Hindlimb muscle (tissue), 1 donor: ENCODE measurements around the gene ZBTB20. TPM values are rescaled to one million over a fixed set of nuclear protein-coding genes. Genes with fewer than 3 reads are reported as not detected.

Experiments
- DNase-seq: peaks from one replicate; pipeline ENCODE4 v3.0.0-alpha.2; 2013
- polyA plus RNA-seq: library from polyadenylated mRNA; unstranded; fragments of 120-200 nt; gene quantifications from one replicate; pipeline ENCODE4 v1.2.1, GENCODE V29; 2013; ENCODE audit not compliant: insufficient read length

ZBTB20 gene
- polyA plus RNA-seq, 1 donor, result 5.1 TPM

- DNase-seq, result peak; percentile 87
These were observed 522.4 kb downstream of the ZBTB20 start for GRCh38 chr3:114624571-114625181.

- peak; percentile 56 for DNase-seq
These were observed 523.0 kb downstream of the ZBTB20 start for GRCh38 chr3:114624047-114624445.

GRCh38 chr3:114623420-114624046, 523.6 kb downstream of the ZBTB20 start:
- no peak for DNase-seq

GRCh38 chr3:114622001-114622400, 525.1 kb downstream of the ZBTB20 start:
- DNase-seq, result no peak

GRCh38 chr3:114619771-114620170, 527.3 kb downstream of the ZBTB20 start:
- DNase-seq, result no peak

GRCh38 chr3:114615523-114616085, 531.5 kb downstream of the ZBTB20 start:
- no peak for DNase-seq

GRCh38 chr3:114609973-114610630, 537.0 kb downstream of the ZBTB20 start:
- no peak for DNase-seq

- no peak for DNase-seq
These were observed 538.8 kb downstream of the ZBTB20 start for GRCh38 chr3:114608293-114608692.

- DNase-seq, result no peak
These were observed 540.8 kb downstream of the ZBTB20 start for GRCh38 chr3:114606336-114606735.

- no peak for DNase-seq
These were observed 546.5 kb downstream of the ZBTB20 start for GRCh38 chr3:114600571-114600970.

GRCh38 chr3:114597871-114598270, 549.2 kb downstream of the ZBTB20 start:
- DNase-seq, result no peak

GRCh38 chr3:114597012-114597411, 550.1 kb downstream of the ZBTB20 start:
- DNase-seq, result no peak

- no peak for DNase-seq
These were observed 550.9 kb downstream of the ZBTB20 start for GRCh38 chr3:114596147-114596546.

GRCh38 chr3:114595522-114596028, 551.5 kb downstream of the ZBTB20 start:
- no peak for DNase-seq

- no peak for DNase-seq
These were observed 556.6 kb downstream of the ZBTB20 start for GRCh38 chr3:114590309-114591047.

GRCh38 chr3:114587986-114588385, 559.1 kb downstream of the ZBTB20 start:
- DNase-seq, result no peak

- no peak for DNase-seq
These were observed 561.0 kb downstream of the ZBTB20 start for GRCh38 chr3:114586119-114586518.

GRCh38 chr3:114585687-114586086, 561.4 kb downstream of the ZBTB20 start:
- no peak for DNase-seq

GRCh38 chr3:114584734-114585371, 562.2 kb downstream of the ZBTB20 start:
- no peak for DNase-seq

GRCh38 chr3:114582929-114583328, 564.2 kb downstream of the ZBTB20 start:
- DNase-seq, result no peak

- no peak for DNase-seq
These were observed 574.6 kb downstream of the ZBTB20 start for GRCh38 chr3:114572364-114573062.

- no peak for DNase-seq
These were observed 575.7 kb downstream of the ZBTB20 start for GRCh38 chr3:114571363-114571762.
